GM13977 (cell line): Measurements from ENCODE around the gene FOXN3.

Experiments used
- DNase-seq: peaks from one replicate; pipeline ENCODE4 v3.0.0; 2012; ENCODE audit warnings: low spot score
- in situ Hi-C: fragments of 300-500 bp; cut with MboI; formaldehyde crosslinking; loops from one replicate; pipeline ENCODE4 v1.12.0; 2022; ENCODE audit warnings: low sequenced_read_pairs, low pct_unique_long_range_greater_than_20kb, mixed read lengths, inconsistent platforms; ENCODE audit not compliant: unreplicated experiment
- TF ChIP-seq, protein P1 (sequence below): IDR thresholded peaks from 2 replicates; pipeline ENCODE4 v1.5.1; 2012; ENCODE audit warnings: mild to moderate bottlenecking, control low read depth; ENCODE audit not compliant: insufficient read depth; ENCODE audit errors: extremely low read depth, missing control alignments

The FOXN3 gene

DNA sequence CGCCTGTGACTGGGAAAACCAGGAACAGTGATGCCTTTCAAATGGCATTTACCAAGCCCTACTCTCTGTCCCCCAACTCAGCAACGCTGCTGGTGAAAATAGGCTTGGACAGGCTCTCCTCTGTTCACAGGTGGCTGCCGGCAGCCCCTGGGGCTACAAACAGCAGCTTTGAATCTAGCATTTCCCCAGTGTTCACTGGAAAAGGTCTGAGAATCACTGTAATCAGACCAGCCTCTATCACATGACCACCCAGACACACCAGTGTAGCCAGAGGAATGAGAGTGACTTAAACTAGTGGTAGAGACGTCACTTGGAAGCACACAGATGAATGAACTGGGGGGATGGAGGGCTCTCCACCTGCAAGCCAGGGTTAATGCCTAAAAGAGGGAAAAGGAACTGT lies 151.8 kb downstream of the FOXN3 start:
- in situ Hi-C loops, result no loop called here
- no peak for DNase-seq
- TF ChIP-seq, protein P1, sequence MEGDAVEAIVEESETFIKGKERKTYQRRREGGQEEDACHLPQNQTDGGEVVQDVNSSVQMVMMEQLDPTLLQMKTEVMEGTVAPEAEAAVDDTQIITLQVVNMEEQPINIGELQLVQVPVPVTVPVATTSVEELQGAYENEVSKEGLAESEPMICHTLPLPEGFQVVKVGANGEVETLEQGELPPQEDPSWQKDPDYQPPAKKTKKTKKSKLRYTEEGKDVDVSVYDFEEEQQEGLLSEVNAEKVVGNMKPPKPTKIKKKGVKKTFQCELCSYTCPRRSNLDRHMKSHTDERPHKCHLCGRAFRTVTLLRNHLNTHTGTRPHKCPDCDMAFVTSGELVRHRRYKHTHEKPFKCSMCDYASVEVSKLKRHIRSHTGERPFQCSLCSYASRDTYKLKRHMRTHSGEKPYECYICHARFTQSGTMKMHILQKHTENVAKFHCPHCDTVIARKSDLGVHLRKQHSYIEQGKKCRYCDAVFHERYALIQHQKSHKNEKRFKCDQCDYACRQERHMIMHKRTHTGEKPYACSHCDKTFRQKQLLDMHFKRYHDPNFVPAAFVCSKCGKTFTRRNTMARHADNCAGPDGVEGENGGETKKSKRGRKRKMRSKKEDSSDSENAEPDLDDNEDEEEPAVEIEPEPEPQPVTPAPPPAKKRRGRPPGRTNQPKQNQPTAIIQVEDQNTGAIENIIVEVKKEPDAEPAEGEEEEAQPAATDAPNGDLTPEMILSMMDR, result no peak

DNA sequence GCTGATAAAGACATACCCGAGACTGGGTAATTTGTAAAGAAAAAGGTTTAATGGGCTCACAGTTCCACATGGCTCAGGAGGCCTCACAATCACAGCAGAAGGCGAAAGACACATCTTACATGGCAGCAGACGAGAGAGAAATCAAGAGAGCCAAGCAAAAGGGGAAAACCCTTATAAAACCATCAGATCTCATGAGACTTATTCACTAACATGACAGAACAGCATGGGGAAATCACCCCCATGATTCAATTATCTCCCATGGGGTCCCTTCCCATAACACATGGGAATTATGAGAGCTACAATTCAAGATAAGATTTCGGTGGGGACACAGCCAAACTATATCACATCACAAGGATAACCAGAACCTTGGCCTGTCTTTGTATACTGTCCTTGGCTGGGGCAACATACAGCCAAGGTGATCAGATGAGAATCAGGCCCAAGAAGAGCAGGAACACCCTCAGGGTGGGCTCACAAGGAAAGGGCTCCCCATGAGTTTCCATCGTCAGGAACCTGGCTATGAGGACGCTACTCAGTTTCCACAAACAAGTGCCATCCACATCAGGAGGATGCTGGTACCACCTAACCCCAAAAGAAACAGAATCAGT lies 152.7 kb downstream of the FOXN3 start:
- in situ Hi-C loops, result no loop called here
- no peak for DNase-seq
- TF ChIP-seq, protein P1, result no peak

DNA sequence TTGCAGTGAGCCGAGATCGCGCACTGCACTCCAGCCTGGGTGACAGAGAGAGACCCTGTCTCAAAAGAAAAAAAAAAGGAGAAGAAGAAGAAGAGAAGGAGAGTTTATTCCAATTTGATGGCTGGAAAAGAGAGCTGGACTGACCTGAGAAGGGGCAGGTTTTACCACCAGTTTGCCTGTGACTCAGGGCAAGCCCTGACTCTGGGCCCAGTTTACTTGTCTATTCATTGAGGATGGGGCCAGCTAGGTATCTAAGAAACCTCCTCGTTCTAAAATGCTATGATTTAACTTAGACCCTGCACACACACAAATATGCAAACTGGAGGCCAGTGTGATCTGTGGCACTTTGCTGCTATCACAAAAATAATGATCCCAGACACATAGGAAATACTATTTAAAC lies 155.0 kb downstream of the FOXN3 start:
- in situ Hi-C loops, result no loop called here
- no peak for DNase-seq
- TF ChIP-seq, protein P1, result no peak

DNA sequence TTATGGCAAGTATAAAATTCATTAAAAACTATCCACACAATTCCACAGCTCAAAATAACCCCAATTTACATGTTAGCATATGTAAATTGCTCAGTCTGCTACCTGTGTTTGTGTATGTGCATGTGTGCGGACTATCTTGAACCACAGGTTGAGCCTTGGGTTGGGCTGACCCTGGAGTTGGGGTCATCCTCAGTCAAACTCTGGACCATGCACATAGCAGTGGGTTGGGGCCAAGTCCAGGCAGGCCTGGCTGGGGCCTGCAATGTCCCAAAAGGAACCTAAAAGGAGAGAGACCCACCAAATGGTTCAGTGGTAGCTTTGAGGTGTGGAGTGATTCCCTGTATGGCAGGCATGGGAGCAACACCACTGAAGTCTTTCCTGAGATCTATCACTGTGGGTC lies 156.1 kb downstream of the FOXN3 start:
- no peak for DNase-seq
- in situ Hi-C loops, result no loop called here
- TF ChIP-seq, protein P1, result no peak

DNA sequence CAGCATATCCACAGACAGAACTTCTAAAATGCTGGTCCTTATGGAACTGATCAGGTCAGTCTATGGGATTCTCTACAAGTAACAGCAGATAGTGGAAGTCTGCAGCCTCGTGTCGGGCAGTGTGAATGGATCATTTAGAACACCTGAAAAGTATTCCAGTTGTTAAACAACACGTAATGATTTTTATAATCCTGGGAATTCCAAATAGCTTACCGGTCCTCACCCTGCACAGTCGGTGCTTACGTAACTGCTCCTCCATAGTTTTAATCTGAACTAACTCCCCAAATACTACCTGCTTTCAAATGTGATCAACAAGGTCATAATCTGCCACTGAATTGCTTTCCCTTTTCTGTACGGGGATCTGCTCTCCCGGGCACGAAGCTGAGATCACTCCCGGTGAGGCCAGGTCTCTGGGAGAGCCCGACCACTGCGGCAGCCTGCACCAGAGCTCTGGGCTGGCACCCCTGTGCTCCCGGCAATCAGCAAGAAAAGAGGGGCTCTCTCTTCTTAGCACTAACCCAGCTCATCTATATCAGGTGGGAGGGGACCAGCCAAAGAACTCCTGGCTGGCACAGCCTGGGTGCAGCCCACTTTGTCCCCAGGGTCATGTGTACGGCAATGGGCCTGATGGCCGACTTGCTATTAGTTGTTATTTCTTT lies 157.0 kb downstream of the FOXN3 start:
- in situ Hi-C loops, result no loop called here
- TF ChIP-seq, protein P1, result no peak
- DNase-seq, result no peak

DNA sequence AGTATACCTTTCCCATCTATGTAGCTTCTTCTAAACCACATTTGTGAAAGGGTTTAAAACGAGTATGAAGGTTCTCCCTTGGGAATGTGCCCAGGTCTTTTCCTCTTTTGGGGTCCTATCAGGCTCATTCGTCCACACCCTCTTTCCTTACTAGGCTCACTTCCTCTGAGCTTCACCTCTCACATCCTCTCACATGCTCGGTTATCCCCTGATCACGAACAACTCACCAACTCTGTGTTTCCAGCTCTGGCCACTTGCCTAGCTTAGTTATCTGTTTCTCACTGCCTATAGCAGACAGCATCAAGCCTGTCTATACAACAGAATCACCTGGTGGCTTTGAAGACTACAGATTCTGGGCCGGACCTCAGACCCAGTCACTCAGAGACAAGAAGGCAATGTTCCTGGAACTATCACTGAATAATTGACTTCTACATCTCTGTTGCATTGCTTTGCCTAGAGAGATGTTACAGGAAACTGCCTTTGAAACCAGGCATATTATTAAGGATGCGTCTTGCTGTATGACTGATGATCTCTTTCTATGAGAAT lies 158.2 kb downstream of the FOXN3 start:
- in situ Hi-C loops, result no loop called here

More for the DNA sequence above, 158.2 kb downstream of the FOXN3 start:
- peak; percentile 19 for DNase-seq
- TF ChIP-seq, protein P1, result no peak
